Omental fat pad (tissue), 4 donors: ENCODE data around the gene CATSPERZ. TPM values are rescaled to one million over a fixed set of nuclear protein-coding genes. Genes with fewer than 3 reads are reported as not detected.

Experiments used
- ATAC-seq: fragments of 150-250 bp; one replicate; pipeline ENCODE4 v1.9.1; 2016; ENCODE audit warnings: mild to moderate bottlenecking, moderate library complexity; ENCODE audit not compliant: low FRiP score
- DNase-seq: peaks from one replicate; pipeline ENCODE4 v3.0.0-alpha.2; 2019; ENCODE audit warnings: low spot score
- total RNA-seq, 4 donors: library from RNA; depleted of rRNA; stranded (reverse); fragments of >200 nt; gene quantifications; one replicate each; pipeline ENCODE4 v1.1.0, GENCODE V29; 2016
- TF ChIP-seq, protein P1 (sequence below), 3 donors: fragments of 450-650 bp; IDR thresholded peaks; one replicate each; pipeline ENCODE4 v1.5.1; 2016 to 2017; ENCODE audit warnings: antibody characterized with exemption in 3 of 3, mild to moderate bottlenecking in 3 of 3, moderate library complexity in 2 of 3

Gene CATSPERZ
- total RNA-seq, 4 donors from 2014 or later, result not detected

DNA sequence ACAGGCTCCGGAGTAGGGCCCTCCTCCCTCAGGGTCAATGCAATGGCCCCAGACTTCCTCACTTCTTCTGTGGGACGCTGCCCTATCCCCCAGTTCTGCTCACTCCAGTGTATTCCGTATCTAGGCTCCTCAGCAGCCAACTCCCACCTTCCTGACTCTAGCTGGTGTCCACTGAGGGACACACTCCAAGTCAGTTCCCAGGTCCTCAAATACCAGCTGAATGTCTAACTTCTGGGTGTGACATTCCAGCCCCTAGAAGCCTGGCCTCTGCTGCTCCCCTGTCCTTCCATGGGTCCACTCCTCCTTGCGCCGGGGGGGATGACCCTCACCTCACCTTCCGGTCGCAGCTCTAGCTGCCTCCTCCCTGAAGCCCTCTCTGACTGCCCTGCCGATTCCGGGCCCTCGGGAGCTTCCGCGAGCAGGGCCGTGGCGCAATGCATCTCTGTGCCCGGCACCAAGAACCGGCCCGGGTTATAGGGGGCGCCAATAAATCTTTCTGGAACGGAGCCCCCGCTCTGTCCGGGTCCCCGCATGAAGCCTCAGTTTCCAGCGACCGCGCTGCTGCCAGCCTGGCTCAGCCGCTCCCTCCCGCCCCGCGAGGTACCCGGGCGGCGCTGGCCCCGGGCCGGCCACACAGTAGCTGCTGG is 31.1 kb upstream of the CATSPERZ start:
- ATAC-seq (no peak), DNase-seq (no peak)
- TF ChIP-seq, protein P1, sequence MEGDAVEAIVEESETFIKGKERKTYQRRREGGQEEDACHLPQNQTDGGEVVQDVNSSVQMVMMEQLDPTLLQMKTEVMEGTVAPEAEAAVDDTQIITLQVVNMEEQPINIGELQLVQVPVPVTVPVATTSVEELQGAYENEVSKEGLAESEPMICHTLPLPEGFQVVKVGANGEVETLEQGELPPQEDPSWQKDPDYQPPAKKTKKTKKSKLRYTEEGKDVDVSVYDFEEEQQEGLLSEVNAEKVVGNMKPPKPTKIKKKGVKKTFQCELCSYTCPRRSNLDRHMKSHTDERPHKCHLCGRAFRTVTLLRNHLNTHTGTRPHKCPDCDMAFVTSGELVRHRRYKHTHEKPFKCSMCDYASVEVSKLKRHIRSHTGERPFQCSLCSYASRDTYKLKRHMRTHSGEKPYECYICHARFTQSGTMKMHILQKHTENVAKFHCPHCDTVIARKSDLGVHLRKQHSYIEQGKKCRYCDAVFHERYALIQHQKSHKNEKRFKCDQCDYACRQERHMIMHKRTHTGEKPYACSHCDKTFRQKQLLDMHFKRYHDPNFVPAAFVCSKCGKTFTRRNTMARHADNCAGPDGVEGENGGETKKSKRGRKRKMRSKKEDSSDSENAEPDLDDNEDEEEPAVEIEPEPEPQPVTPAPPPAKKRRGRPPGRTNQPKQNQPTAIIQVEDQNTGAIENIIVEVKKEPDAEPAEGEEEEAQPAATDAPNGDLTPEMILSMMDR (IDR thresholded peaks at IDR 0.05), result no peak

DNA sequence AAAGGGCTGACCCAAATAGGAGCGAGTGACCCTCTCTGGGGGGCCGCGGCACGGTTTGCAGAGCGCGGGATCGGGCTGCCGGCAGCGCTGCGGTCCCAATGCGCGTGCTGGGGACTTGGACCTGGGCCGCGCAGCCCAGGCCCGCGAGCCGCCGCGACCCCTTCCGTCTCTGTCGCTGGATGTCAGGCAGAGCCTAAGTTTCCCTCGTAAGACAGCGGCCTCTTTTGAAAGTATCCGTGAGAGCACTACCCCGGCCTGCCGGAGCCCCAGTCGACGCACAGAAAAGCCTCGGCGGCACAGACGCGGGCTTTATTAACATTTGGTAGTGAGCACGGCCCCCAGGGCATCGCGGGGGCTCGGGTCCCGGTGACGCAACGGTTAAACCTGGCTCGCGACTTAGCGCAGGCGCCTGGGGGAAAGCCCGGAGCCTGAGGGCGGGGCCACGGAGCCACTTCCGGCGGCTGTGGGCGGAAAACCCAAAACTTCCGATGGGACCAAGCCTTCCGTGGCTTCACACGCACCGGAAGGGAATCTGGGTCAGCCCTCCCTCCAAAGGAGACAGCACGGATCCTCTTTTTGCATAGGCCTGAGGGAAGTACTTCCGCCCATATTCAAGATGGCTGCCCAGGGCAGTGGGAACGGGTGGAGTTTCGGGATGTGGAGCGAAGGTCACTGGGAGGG is 30.5 kb upstream of the CATSPERZ start:
- TF ChIP-seq, protein P1 (IDR thresholded peaks at IDR 0.05), result no peak
- ATAC-seq (peak; percentile 94), DNase-seq (peak; percentile 88)

DNA sequence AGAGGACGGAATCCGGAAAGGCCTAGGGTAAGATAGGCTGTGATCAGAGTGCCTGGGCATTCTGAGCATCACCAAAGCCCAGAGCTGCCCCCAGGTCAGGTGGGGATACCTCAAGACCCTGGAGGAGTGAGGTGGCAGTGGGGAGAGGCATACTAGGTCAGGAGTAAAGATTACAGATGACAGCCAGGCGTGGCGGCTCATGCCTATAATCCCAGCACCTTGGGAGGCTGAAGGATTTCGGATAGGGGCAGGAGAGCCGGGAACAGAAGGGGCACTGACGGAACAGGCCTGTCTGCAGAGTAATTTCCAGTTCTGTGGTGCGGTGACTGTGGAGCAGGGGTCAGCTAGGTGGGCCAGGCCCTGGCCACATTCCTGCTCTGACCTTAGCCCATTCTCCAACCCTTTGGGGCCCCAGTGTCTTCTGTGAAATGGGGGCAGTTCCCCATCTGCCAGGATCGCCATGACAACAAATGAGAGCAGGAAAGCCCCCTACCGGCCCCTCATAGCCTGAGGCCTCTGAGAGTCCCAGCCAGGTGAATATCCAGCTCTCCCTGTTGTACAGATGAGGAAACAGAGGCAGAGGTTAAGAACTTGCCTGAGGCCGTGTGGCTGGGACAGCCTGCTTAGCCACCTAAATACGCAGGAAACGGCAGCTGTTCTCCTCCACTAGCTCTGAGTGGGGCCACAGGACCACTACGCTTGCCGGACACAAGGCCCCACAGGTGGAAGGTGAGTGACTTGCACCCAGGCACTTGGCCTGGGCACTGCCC is 24.9 kb upstream of the CATSPERZ start:
- DNase-seq (no peak), ATAC-seq (no peak)
- TF ChIP-seq, protein P1 (IDR thresholded peaks at IDR 0.05), result no peak

DNA sequence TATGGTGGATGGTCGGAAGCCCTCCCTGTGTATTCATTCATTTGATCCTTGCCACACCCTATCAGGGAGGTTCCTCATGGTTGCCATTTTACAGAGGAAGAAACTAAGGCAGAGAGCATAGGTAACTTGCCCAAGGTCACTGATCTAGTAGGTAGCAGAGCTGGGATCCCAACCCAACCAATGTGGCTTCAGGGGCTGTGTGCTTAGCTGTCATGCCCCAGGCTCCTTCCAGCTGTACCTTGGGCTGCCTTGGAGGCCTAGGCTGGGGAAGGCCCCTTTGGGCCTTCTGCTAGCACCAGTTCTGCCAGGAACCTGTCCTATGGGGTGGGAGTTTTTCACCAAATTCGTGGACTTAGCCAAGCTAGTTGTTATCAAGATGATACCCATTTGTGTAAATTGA is 24.3 kb upstream of the CATSPERZ start:
- DNase-seq, result no peak
- no peak for ATAC-seq
- TF ChIP-seq, protein P1 (IDR thresholded peaks at IDR 0.05), result no peak

DNA sequence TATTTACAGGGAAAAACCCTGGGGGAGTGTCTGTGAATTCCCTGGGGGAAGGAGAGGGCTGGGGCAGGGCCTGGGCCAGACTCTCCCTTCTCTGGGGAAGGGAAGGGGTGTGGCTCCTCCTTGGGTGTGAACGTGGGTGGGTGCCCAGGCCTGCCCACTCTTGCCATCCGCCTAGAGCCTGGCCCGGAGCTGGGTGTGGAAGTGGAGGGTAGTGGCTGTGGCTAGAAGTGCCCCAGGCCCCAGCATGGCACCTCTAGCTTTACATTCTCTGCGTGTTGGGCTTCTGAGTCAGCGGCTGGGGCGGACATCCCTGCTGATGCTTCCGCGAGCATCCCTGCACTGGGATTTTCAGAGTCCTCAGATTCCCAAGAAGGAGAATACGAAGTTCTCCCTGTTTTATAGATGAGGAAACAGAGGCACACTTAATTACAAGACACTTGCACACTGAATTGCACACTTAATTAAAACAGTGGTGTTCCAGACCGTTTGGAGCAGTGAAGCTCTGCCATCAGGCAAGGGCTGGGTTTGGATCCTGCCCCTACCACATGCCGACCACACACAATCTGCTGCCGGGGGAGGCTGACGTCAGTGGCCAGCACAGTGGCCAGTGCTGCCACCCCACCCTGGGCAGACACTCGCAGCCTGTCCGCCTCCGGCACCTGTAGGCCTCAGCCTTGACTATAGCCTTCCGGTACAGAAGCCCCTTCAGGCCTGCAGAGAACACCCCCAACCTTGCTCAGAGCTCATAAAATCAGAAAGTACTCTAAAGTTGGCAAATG is 23.3 kb upstream of the CATSPERZ start:
- DNase-seq, result no peak
- peak; percentile 67 for ATAC-seq
- TF ChIP-seq, protein P1 (IDR thresholded peaks at IDR 0.05), result no peak

DNA sequence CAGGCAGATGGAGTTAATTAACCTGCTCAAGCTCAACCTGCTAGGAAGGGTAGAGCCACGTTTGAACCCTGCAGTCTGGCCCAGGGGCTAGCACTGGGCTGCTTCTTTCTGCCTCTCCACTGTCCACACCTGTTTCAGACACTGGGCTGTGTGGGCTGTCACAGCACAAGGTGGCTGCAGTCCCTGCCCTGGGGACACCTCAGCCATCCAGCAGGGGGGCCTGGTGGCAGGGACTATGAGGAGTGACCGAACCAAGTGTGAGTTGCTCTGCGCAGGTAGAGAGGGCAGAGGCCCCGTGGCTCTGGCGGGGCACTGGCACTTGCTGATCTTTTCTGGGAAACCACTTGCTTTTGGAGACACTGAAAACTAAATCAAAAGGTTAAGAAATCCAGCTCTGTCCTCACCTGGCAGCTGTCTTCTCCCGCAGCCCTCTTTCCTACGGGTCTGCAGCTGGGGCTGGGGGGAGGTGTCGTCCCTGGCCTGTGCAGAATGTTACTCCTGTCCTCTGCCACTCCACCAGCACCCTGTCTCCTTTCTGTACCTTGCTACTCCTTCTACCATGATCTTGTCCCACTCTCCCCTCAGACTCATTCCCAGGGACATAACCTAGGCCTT is 21.5 kb upstream of the CATSPERZ start:
- DNase-seq, result no peak
- TF ChIP-seq, protein P1 (IDR thresholded peaks at IDR 0.05), result no peak
- no peak for ATAC-seq
